NB4 (cell line): ENCODE data around the gene CNOT11.

Experiments
- DNase-seq: peaks from one replicate; pipeline ENCODE4 v3.0.0; 2010; ENCODE audit warnings: low read depth
- H3K4me3 ChIP-seq: one replicate; pipeline ENCODE4 v1.5.1; 2011; ENCODE audit warnings: mild to moderate bottlenecking, low read depth, low read length, moderate library complexity
- MYC ChIP-seq: IDR thresholded peaks from 2 replicates; pipeline ENCODE4 v1.6.1; 2011; ENCODE audit warnings: low read depth, low read length
- POLR2A ChIP-seq: IDR thresholded peaks from 2 replicates; pipeline ENCODE4 v1.6.1; 2011; ENCODE audit warnings: mild to moderate bottlenecking; ENCODE audit not compliant: insufficient read length; ENCODE audit errors: extremely low read depth
- TF ChIP-seq, protein P1 (sequence below): IDR thresholded peaks from one replicate; pipeline ENCODE4 v1.5.1; 2012; ENCODE audit warnings: low read depth, low read length
- TF ChIP-seq, protein P2 (sequence below): IDR thresholded peaks from 2 replicates; pipeline ENCODE4 v1.6.1; 2011; ENCODE audit warnings: low read depth, low read length

CNOT11 gene

DNA sequence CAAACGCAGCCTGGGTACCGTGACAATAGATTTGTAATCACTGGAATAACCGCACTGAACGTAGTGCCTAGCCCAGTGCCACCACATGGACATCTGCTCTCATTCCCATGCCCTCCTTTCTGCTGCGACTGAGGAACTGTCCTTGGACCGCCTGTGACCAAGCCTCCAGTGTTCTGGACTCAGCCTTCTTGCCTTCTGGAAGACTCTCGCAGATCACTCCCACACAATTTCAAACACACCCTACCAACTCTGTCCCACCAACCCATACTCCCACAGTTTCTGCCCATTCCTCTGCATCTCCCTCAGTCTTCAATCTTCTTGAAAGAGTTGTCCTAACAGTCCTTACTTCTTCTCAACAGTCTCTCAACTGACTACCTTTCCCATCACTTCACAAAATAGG lies 53.7 kb downstream of the CNOT11 start:
- H3K4me3 ChIP-seq = peak overlapping the region; percentile 83
- DNase-seq = no peak
- TF ChIP-seq MYC (no peak), POLR2A (no peak)
- TF ChIP-seq, protein P1, sequence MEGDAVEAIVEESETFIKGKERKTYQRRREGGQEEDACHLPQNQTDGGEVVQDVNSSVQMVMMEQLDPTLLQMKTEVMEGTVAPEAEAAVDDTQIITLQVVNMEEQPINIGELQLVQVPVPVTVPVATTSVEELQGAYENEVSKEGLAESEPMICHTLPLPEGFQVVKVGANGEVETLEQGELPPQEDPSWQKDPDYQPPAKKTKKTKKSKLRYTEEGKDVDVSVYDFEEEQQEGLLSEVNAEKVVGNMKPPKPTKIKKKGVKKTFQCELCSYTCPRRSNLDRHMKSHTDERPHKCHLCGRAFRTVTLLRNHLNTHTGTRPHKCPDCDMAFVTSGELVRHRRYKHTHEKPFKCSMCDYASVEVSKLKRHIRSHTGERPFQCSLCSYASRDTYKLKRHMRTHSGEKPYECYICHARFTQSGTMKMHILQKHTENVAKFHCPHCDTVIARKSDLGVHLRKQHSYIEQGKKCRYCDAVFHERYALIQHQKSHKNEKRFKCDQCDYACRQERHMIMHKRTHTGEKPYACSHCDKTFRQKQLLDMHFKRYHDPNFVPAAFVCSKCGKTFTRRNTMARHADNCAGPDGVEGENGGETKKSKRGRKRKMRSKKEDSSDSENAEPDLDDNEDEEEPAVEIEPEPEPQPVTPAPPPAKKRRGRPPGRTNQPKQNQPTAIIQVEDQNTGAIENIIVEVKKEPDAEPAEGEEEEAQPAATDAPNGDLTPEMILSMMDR = no peak
- TF ChIP-seq, protein P2, sequence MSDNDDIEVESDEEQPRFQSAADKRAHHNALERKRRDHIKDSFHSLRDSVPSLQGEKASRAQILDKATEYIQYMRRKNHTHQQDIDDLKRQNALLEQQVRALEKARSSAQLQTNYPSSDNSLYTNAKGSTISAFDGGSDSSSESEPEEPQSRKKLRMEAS = no peak

DNA sequence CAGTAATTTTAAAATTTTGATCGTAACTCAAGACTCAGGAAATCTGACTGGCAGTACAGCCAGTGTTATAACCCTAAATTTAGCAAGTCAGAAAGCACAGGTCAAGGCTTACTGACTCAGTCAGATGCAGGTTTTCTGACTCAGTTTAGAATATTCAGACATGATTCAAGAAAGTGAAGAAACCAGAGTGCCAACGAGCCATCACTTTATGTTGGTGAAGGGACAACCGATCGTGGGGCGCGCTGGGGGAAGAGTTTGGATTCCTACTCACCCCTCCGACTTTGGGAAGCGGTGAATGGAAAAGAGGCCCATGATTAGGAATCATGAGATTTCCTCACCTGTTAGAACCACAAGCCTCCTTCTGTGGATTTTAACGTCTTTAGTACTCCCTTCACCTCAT lies 54.8 kb downstream of the CNOT11 start:
- peak; percentile 24 for DNase-seq
- peak overlapping the region; percentile 83 for H3K4me3 ChIP-seq
- TF ChIP-seq, protein P1 = no peak
- TF ChIP-seq MYC = no peak
- TF ChIP-seq, protein P2 = no peak

DNA sequence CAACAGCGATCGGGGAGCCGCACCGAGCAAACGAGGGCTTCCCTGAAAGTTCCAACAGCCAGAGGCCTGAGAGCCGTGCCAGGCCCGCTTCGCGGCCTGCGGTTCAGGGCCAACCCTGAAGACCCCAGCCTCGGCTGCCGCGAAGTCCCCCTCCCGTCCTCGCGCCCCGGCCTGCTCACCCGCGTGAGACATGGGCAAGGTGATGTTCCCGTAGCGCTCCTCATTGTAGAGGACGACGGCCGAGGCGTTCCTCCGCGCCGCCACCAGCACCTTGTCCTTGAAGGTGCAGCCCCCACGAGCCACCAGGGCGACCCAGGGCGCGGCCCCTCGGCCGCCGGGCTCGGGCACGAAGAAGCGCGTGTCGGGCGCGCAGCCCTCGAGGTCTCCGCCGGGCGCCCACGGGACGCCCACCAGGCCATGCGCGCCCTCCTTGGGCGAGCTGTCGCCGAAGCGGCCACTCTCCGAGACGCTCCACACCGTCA lies 55.3 kb downstream of the CNOT11 start:
- H3K4me3 ChIP-seq = peak overlapping the region; percentile 83
- DNase-seq = peak; percentile 60
- TF ChIP-seq, protein P1 = no peak
- TF ChIP-seq, protein P2 = no peak
- TF ChIP-seq POLR2A = no peak
- no peak for TF ChIP-seq MYC

DNA sequence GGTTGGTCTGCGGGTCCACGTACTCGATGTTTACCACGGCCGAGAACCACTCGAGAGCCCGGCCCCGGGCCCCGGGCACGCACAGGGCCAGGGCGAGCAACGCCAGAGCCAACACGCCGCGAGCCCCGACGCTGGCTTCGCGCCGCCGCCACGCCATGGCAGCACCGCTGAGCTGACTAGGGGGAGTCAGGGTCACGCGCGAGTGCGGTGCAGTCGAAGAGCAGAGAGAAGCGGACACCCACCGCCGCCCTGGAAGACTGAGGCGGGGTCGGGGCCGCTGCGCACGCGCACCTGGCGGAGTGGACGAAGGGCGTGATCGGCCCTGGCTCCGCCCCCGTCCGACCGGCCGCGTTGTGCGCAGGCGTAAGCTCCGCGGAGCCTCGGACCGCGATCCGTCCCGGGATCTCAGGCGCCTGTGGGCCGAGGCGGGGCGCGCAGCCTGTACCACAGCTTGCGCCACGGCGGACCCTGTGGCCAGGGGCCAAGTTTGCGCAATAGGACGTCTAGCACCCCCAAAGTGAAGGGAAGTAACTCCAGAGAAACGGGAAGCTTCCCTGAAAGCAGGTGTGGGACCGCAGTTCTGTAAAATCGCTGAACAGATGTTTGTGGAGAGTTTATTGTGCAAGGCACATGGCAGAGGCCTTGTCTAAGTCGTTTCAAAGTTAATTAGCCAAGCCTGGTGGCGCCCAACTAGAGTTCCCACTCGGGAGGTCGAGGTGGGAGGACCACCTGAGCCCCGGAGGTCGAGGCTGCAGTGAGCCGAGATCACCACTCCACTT lies 55.9 kb downstream of the CNOT11 start, which contains the start of gene RNF149:
RNF149 (minus strand) TSS at position 270 of the 779 bp plus-strand sequence; CDS start at position 157, 113 bp downstream.
- TF ChIP-seq MYC (peak; percentile 96), POLR2A (peak; percentile 75)
- TF ChIP-seq, protein P2 = peak; percentile 94
- TF ChIP-seq, protein P1 = no peak
- peak within 1 kb of the TSS; percentile 83 for H3K4me3 ChIP-seq
- DNase-seq = peak; percentile 100

DNA sequence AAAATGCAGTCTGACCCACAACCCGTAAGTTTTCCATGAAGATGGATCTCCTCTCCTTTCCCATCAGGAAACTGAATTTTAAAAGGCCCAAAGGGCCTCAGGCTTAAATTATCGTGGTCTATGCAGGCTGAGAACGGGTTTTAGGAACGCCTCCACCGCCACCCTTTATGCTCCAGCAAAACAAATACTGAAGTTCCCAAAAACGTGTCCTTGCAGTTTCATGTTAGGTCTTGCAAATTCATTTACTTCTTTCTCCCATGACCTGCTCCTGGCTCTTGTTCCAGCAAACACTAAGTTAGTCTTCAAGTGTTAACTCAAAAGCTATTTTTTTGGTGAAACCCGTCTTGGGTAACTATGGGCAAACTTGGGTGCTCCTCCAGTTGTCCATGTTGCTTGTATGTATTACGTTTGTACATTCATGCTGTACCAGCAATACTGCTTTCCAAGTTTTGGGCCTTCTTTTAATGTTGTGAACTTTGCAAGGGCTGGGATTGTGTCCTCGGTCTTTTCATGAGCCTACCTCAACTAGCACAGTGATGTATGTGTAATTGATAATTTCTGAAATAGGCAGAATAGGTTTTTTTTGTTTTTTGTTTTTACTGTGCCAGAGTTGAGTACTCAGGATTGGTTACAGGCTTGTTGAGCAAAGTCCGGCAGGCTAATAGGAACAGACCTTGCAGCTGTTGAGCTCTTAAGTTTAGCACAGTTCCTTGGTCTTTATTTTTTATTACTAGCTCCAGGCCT lies 57.6 kb downstream of the CNOT11 start:
- no peak overlapping the region for H3K4me3 ChIP-seq
- TF ChIP-seq, protein P2 = no peak
- TF ChIP-seq MYC = no peak
- no peak for TF ChIP-seq POLR2A
- TF ChIP-seq, protein P1 = no peak
- DNase-seq = no peak
